Heart right ventricle (tissue), 16 donors: Measurements from ENCODE around the gene AXIN1. TPM values are rescaled to one million over a fixed set of nuclear protein-coding genes. Genes with fewer than 3 reads are reported as not detected.
"Not testable (repeated sequence)": the region's sequence is repeated elsewhere in the genome, so short reads cannot be mapped to it uniquely, and the experiment has no call there.

Experiments
- ATAC-seq, 8 donors: fragments of 200-7000 bp; cut with Tn5 transposase; one replicate each; pipeline ENCODE4 v1.9.1; 2020; ENCODE audit warnings: mild to moderate bottlenecking in 8 of 8, moderate library complexity in 8 of 8, moderate number of reproducible peaks in 1 of 8
- DNase-seq, 2 donors: peaks; one replicate each; pipeline ENCODE4 v3.0.0-alpha.2; 2020
- H3K27ac ChIP-seq, 10 donors: fragments of 200-600 bp; sonication (generic) in 2 of 10; one replicate each; pipeline versions ENCODE4 v1.5.0 to v1.8.0; 2020 to 2022; ENCODE audit warnings: mild to moderate bottlenecking in 3 of 10
- H3K27me3 ChIP-seq, 7 donors: fragments of 200-600 bp; one replicate each; pipeline ENCODE4 v1.8.0; 2021 to 2022; ENCODE audit warnings: mild to moderate bottlenecking in 2 of 7
- H3K36me3 ChIP-seq, 9 donors: fragments of 200-600 bp; sonication (generic) in 1 of 9; one replicate each; pipeline versions ENCODE4 v1.5.0 to v1.8.0; 2020 to 2022; ENCODE audit warnings: mild to moderate bottlenecking in 2 of 9
- H3K4me1 ChIP-seq, 9 donors: fragments of 200-600 bp; sonication (generic) in 1 of 9; one replicate each; pipeline versions ENCODE4 v1.5.0 to v1.8.0; 2020 to 2022; ENCODE audit warnings: mild to moderate bottlenecking in 4 of 9
- H3K4me3 ChIP-seq, 10 donors: fragments of 200-600 bp; sonication (generic) in 2 of 10; one replicate each; pipeline versions ENCODE4 v1.5.0 to v1.8.0; 2020 to 2022; ENCODE audit warnings: mild to moderate bottlenecking in 7 of 10, moderate library complexity in 2 of 10
- H3K9me3 ChIP-seq, 11 donors: fragments of 200-600 bp in 10 of 11; sonication (generic) in 2 of 11; one replicate each; pipeline versions ENCODE4 v1.5.0 to v1.8.0; 2013 to 2022; ENCODE audit warnings: mild to moderate bottlenecking in 2 of 11, control low read depth in 1 of 11, moderate library complexity in 1 of 11
- WGBS, 2 donors: extraction: QIAGEN DNeasy Blood & Tissue Kit; methylation state at CpG; one replicate each; pipeline ENCODE4 v1.1.7; 2013; ENCODE audit warnings: inconsistent platforms in 1 of 2; 5-methylcytosine and 5-hydroxymethylcytosine counted together
- intact Hi-C, 10 donors: fragments of 100-400 bp; cut with DNase I; formaldehyde crosslinking; loops; one replicate each; pipeline versions ENCODE4 v1.11.1 to v1.14.2; 2022
- polyA plus RNA-seq, 2 donors: library from polyadenylated mRNA; stranded (reverse); fragments of 200-250 nt; gene quantifications; one replicate each; pipeline ENCODE4 v1.2.3, GENCODE V29; 2013
- total RNA-seq, 10 donors: library from RNA; stranded (reverse); fragmentation: NEBNext Ultra II Directional in 3 of 10; extraction: Animal tissue kit (Norgen Biotek cat#: 25700) in 3 of 10; gene quantifications; one replicate each; pipeline versions ENCODE4 v1.2.1 to v1.2.4, GENCODE V29; 2021 to 2023
- TF ChIP-seq, protein P1 (sequence below), 9 donors: fragments of 200-600 bp; sonication (generic) in 2 of 9; IDR thresholded peaks; one replicate each; pipeline versions ENCODE4 v1.5.0 to v1.8.0; 2021 to 2022; ENCODE audit warnings: antibody characterized with exemption in 9 of 9, mild to moderate bottlenecking in 5 of 9, moderate library complexity in 1 of 9
- donor health status: Arrhythmogenic right ventricular cardiomyopathy.
- donor health status: ischemic (EF 13 %, LVEDD 7.1; RV severe dilation, severe dysfunction).
- donor health status: healthy with polysubstance abuse.
- donor health status: DM: no; HTN: yes; CAD: no.
- donor health status: DM: no; HTN: no; CAD: no.
- donor health status: ischemic (EF 25% LVEDD 6.9; RV normal size, moderate dysfunction).
- donor health status: ischemic (EF 25% LVEDD 5.7; RV mildly dilated, moderate dysfunction).
- donor health status: healthy.
- donor health status: DM: yes; HTN: yes; CAD: no.
- donor health status: Ischemic cardiomyopathy.
- donor health status: ischemic (EF 35%, LVEDD 5.7; RV mildly dilated, moderate dysfunction).
- donor health status: nonischemic (EF 11% LVEDD 7.7; RV severe dilation, severe dysfunction).
- donor health status: DM: yes; HTN: yes; CAD: no.
- donor health status: PGD.
- donor health status: ischemic (EF 29% LVEDD 5.4; RV normal size, mild dysfunction).
- donor health status: nonischemic (EF 23%, LVEDD 6.1; RV moderate dilation, normal function).

The AXIN1 gene
- total and polyA plus RNA-seq, 12 donors = 7.7 to 16.1 (median 9.5) TPM

DNA sequence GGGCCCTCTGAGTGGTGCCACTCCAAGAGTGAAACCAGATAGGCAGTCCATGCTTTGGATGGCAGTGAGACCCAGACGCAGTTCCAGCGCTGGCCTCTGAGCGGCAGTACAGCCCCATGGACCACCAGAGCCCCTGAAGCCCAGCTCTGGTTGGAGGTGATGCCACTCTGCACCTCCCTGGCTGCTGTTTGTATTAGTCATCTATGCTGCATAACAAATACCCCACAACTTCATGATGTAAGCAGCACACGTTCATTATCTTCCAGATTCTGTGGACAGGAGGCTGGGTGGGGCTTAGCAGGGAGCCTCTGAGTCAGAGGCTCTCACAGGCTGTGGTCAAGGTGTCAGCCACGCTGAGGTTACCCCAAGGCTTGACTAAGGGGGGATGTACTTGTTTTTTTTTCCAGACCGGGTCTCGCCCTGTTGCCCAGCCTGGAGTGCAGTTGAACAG lies 39.4 kb upstream of the AXIN1 start:
- ATAC-seq (peak in 7 of 8 donors; percentile 20 to 69 (median 50)), DNase-seq (no peak)
- H3K27ac ChIP-seq = no peak overlapping the region
- no peaks in the 10 kb centered on the region for H3K36me3 ChIP-seq
- H3K9me3 ChIP-seq = peaks cover 0 to 5% (median 0%) of the 10 kb centered on the region in 11 donors
- H3K27me3 ChIP-seq = no peaks in the 10 kb centered on the region
- WGBS, 2 donors = 71 to 76% methylated on average over 7 of the region's 7 CpGs
- TF ChIP-seq, protein P1, sequence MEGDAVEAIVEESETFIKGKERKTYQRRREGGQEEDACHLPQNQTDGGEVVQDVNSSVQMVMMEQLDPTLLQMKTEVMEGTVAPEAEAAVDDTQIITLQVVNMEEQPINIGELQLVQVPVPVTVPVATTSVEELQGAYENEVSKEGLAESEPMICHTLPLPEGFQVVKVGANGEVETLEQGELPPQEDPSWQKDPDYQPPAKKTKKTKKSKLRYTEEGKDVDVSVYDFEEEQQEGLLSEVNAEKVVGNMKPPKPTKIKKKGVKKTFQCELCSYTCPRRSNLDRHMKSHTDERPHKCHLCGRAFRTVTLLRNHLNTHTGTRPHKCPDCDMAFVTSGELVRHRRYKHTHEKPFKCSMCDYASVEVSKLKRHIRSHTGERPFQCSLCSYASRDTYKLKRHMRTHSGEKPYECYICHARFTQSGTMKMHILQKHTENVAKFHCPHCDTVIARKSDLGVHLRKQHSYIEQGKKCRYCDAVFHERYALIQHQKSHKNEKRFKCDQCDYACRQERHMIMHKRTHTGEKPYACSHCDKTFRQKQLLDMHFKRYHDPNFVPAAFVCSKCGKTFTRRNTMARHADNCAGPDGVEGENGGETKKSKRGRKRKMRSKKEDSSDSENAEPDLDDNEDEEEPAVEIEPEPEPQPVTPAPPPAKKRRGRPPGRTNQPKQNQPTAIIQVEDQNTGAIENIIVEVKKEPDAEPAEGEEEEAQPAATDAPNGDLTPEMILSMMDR (IDR thresholded peaks at IDR 0.05) = peak; percentile 36 to 72 (median 66)
- intact Hi-C loops = loop anchor here in 1 of 10 donors (10.0 kb wide), 1 partner anchor 93 kb away; no protein-coding TSS in a partner anchor
- peaks cover 0 to 26% (median 18%) of the 10 kb centered on the region in 9 donors for H3K4me1 ChIP-seq
- H3K4me3 ChIP-seq = no peak overlapping the region

- H3K27ac ChIP-seq = no peak overlapping the region
Observed at GRCh38 chr16:389352-389751, 36.8 kb upstream of the AXIN1 start.

GRCh38 chr16:387761-388666 lies 35.5 kb upstream of the AXIN1 start:
- Histone ChIP-seq H3K4me3 (peak overlapping the region in 4 of 10 donors; percentile 19 to 22 (median 20)), H3K4me1 (peaks cover 0 to 37% (median 26%) of the 10 kb centered on the region in 9 donors), H3K27ac (peak overlapping the region; percentile 17 to 73 (median 58))
- DNase-seq, H3K27me3 ChIP-seq, H3K9me3 ChIP-seq, intact Hi-C loops, H3K36me3 ChIP-seq: not testable (repeated sequence)
- ATAC-seq = peak in 3 of 8 donors; percentile 22 to 40 (median 34)
- WGBS, 2 donors = 31 to 40% methylated on average over 20 of the region's 20 CpGs

More at GRCh38 chr16:389352-389751, 36.8 kb upstream of the AXIN1 start:
- TF ChIP-seq, protein P1 (IDR thresholded peaks at IDR 0.05) = no peak
- Histone ChIP-seq H3K4me1 (peaks cover 0 to 24% (median 13%) of the 10 kb centered on the region in 9 donors), H3K9me3 (peaks cover 0 to 5% (median 0%) of the 10 kb centered on the region in 11 donors), H3K4me3 (no peak overlapping the region), H3K27me3 (no peaks in the 10 kb centered on the region), H3K36me3 (no peaks in the 10 kb centered on the region)
- DNase-seq (no peak), ATAC-seq (peak in 4 of 8 donors; percentile 12 to 48 (median 26))
- intact Hi-C loops = no loop called here
- WGBS, 2 donors = 83% methylated on average over 10 of the region's 10 CpGs

- intact Hi-C loops = no loop called here
- Histone ChIP-seq H3K9me3 (peaks cover 0 to 1% (median 0%) of the 10 kb centered on the region in 11 donors), H3K27ac (peak overlapping the region in 5 of 10 donors; percentile 9 to 51 (median 22)), H3K4me1 (peaks cover 0 to 44% (median 32%) of the 10 kb centered on the region in 9 donors), H3K36me3 (no peaks in the 10 kb centered on the region), H3K4me3 (no peak overlapping the region), H3K27me3 (no peaks in the 10 kb centered on the region)
- TF ChIP-seq, protein P1 (IDR thresholded peaks at IDR 0.05) = peak in 1 of 9 donors; percentile 21
- no peak for DNase-seq
- 61 to 68% methylated on average over 19 of the region's 19 CpGs for WGBS, 2 donors
- no peak for ATAC-seq
Observed at GRCh38 chr16:386641-387156, 34.2 kb upstream of the AXIN1 start.
